Astrocyte (in vitro differentiated cells and primary cell): ENCODE results near the gene ZFPM1.

Experiments used
- EZH2 ChIP-seq: IDR thresholded peaks from 2 replicates; pipeline ENCODE4 v1.6.1; 2012; ENCODE audit warnings: mild to moderate bottlenecking, low read length, inconsistent platforms; ENCODE audit not compliant: insufficient read depth
- TF ChIP-seq, protein P1 (sequence below): IDR thresholded peaks from 2 replicates; pipeline ENCODE4 v1.5.1; 2011; ENCODE audit warnings: low read depth, mild to moderate bottlenecking, inconsistent platforms, low read length, moderate library complexity; ENCODE audit not compliant: insufficient read depth

DNA sequence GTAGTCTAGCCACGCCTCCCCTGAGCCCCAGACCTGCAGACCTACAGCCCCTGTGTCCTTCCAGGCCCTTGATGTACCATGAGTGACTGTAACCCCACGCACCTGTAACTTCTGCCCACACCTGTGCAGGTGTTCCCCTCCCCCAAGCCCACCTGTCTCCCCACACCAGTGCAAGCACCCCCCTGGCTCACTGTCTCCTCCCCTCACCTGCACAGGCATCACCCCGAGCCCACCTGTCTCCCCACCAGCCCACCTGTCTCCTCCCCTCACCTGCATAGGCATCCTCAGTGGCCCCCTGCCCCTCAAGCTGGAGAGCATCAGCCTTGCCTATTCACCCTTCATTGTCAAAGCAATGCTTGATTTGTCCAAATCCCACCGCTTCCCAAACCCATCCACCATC lies 84.8 kb downstream of the ZFPM1 start:
- TF ChIP-seq, protein P1, sequence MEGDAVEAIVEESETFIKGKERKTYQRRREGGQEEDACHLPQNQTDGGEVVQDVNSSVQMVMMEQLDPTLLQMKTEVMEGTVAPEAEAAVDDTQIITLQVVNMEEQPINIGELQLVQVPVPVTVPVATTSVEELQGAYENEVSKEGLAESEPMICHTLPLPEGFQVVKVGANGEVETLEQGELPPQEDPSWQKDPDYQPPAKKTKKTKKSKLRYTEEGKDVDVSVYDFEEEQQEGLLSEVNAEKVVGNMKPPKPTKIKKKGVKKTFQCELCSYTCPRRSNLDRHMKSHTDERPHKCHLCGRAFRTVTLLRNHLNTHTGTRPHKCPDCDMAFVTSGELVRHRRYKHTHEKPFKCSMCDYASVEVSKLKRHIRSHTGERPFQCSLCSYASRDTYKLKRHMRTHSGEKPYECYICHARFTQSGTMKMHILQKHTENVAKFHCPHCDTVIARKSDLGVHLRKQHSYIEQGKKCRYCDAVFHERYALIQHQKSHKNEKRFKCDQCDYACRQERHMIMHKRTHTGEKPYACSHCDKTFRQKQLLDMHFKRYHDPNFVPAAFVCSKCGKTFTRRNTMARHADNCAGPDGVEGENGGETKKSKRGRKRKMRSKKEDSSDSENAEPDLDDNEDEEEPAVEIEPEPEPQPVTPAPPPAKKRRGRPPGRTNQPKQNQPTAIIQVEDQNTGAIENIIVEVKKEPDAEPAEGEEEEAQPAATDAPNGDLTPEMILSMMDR: no peak
- no peak for TF ChIP-seq EZH2
